ENCODE results near the gene ZC3H15. TPM values are rescaled to one million over a fixed set of nuclear protein-coding genes. Genes with fewer than 3 reads are reported as not detected.
A peak's percentile ranks its signal among the peaks of the same experiment; 100 is the strongest.

The ZC3H15 gene
- total RNA-seq, 2 donors from 2014 or later = 38.3 to 41.6 TPM

DNA sequence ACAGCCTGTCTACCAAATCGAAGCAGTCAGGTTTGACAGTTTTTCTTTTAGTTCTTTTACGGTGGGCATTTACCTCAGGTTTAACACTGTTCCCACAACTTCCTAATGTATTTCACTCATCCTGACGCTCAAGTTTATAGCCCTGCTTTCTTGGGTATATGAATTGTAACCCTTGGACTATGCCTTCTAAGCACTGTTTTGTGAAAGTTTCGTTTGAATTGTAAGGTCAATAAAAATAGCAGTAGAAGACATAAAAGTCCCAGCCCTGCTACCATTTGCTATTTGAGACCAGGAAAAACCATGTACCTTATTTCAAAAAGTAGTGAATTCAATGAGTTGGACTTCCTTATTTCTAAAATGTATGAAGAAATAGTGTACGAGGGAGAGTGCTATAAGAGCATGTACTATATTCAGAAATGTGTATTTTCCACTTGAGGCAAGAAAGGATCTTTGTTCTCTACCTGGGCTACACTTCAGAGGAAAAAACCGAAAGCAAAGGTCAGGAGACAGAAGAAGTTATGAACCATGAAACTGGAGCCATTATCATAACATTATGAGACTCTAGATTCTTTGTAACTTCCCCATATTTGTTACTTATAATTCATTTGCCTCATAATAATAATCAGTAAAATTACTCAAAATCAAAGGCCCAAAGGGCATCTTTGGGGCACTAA is 1.9 kb upstream of the ZC3H15 start:
- H3K4me1 ChIP-seq = peaks cover 0 to 30% of the 10 kb centered on the region in 2 donors
- H3K36me3 ChIP-seq = no peaks in the 10 kb centered on the region
- H3K9me3 ChIP-seq = no peaks in the 10 kb centered on the region
- TF ChIP-seq, protein P1, sequence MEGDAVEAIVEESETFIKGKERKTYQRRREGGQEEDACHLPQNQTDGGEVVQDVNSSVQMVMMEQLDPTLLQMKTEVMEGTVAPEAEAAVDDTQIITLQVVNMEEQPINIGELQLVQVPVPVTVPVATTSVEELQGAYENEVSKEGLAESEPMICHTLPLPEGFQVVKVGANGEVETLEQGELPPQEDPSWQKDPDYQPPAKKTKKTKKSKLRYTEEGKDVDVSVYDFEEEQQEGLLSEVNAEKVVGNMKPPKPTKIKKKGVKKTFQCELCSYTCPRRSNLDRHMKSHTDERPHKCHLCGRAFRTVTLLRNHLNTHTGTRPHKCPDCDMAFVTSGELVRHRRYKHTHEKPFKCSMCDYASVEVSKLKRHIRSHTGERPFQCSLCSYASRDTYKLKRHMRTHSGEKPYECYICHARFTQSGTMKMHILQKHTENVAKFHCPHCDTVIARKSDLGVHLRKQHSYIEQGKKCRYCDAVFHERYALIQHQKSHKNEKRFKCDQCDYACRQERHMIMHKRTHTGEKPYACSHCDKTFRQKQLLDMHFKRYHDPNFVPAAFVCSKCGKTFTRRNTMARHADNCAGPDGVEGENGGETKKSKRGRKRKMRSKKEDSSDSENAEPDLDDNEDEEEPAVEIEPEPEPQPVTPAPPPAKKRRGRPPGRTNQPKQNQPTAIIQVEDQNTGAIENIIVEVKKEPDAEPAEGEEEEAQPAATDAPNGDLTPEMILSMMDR (IDR thresholded peaks at IDR 0.05) = no peak
- H3K4me3 ChIP-seq = no peak overlapping the region
- no peaks in the 10 kb centered on the region for H3K27me3 ChIP-seq
- no peak for DNase-seq (ENCODE audit: low spot score)
- no peak overlapping the region for H3K27ac ChIP-seq

DNA sequence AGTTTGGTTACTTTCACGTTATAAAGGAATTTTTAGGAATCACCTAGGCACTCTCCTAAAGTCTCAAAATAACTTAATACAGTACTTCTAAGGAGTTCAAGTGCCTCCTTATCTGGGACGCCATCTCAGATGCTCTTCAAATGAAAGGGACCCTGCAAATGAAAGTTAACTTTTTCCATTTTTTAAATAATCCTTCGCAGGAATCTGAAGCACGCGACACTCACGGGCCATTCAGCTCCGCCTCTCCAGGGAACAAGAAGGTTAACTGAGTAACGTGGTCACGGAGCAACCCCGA is 537 bp upstream of the ZC3H15 start:
- Histone ChIP-seq H3K27me3 (no peaks in the 10 kb centered on the region), H3K36me3 (no peaks in the 10 kb centered on the region), H3K27ac (peak overlapping the region; percentile 93 to 95), H3K4me3 (peak overlapping the region; percentile 69 to 80), H3K9me3 (no peaks in the 10 kb centered on the region), H3K4me1 (peaks cover 0 to 41% of the 10 kb centered on the region in 2 donors)
- no peak for DNase-seq (ENCODE audit: low spot score)
- TF ChIP-seq, protein P1 (IDR thresholded peaks at IDR 0.05) = no peak

DNA sequence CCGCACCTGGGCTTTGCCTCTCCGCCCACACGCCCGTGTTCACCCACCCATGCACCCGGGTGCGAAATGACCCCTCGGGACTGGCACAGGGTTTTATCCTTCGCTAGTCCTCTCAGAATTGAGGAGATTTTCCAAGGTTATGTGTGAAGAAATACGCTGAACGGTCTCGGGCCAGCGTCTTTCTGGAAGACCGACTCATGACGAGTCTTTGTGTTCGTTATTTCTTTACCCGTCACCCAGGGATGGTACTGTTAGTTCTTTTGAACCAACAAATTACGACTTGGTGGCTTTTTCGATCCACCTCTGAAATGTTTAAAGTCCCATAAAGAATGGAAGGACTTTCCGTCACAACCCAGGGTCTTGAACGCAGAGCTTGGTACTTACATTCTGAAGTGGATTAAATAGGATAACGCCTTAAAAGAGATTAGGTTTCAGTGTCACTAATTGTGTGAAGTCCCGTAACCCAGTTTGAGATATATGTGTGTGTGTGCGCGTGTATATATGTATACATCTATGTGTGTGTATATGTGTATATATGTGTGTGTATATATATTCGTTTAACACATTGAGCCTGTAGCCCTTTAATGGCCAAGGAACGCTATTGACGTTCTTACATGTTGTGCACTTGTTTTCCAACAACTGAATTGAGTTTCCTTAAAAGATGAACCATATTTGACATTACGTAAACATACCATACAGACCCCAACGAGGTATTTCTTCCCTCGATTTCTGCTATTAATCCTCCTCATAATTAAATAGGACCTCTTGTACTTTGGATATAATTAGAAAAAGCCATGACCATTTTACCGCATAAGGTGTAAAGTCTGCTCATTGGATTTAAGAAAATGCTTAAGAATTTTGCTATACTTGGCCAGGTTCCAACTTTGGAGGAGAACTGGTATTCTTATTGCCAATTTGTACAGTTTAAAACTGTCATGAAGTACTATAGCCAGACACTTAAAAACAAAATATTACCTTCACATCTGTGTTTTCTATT is 889 bp downstream of the ZC3H15 start:
- Histone ChIP-seq H3K27me3 (no peaks in the 10 kb centered on the region), H3K27ac (peak overlapping the region; percentile 93 to 95), H3K4me3 (peak overlapping the region; percentile 69 to 80), H3K36me3 (no peaks in the 10 kb centered on the region), H3K4me1 (peaks cover 0 to 55% of the 10 kb centered on the region in 2 donors), H3K9me3 (no peaks in the 10 kb centered on the region)
- TF ChIP-seq, protein P1 (IDR thresholded peaks at IDR 0.05) = no peak
- no peak for DNase-seq (ENCODE audit: low spot score)

DNA sequence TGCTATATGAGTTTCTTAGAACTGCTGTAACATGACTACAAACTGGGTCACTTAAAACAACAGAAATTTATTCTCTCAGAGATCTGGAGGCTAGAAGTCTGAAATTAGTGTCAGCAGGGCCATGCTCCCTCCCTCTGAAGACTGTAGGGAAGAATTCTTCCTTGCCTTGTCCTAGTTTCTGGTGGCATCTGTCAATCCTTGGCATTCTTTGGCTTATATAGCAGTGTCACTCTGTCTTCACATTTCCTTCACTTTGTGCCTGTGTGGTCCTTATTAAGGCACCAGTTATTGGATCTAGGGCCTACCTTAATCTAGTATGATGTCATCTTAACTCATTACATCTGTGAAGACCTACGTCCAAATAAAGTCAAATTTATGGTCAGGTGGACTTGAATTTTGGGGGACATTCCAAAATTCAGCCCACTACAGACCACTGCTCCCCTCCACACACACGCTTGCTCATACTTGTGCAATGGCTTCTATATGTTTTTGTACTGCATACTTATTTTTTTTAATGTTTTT is 7.6 kb downstream of the ZC3H15 start:
- Histone ChIP-seq H3K27me3 (no peaks in the 10 kb centered on the region), H3K9me3 (no peaks in the 10 kb centered on the region), H3K4me1 (peaks cover 0 to 54% of the 10 kb centered on the region in 2 donors), H3K36me3 (peaks cover 14% of the 10 kb centered on the region), H3K27ac (no peak overlapping the region), H3K4me3 (no peak overlapping the region)
- TF ChIP-seq, protein P1 (IDR thresholded peaks at IDR 0.05) = no peak
- no peak for DNase-seq (ENCODE audit: low spot score)

DNA sequence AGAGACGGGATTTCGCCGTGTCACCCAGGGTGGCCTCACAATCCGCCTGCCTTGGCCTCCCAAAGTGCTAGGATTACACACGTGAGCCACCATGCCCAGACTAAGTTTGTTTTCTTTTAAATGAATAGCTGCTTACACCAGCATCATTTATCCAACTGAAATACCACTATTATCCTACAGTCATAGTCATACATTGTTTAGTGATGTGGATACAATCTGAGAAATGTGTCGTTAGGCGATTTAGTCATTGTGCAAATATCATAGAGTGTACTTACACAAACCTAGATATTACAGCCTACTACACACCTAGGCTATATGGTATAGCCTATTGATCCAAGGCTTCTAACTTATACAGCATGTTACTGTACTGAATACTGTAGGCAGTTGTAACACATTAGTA is 10.3 kb downstream of the ZC3H15 start:
- H3K27ac ChIP-seq = no peak overlapping the region
- DNase-seq (ENCODE audit: low spot score) = no peak
- peaks cover 34% of the 10 kb centered on the region for H3K36me3 ChIP-seq
- no peak overlapping the region for H3K4me3 ChIP-seq
- H3K9me3 ChIP-seq = no peaks in the 10 kb centered on the region
- TF ChIP-seq, protein P1 (IDR thresholded peaks at IDR 0.05) = no peak
- no peaks in the 10 kb centered on the region for H3K27me3 ChIP-seq
- peaks cover 0 to 30% of the 10 kb centered on the region in 2 donors for H3K4me1 ChIP-seq
